H1 (cell line): Measurements from ENCODE around the gene MUC4. TPM values are rescaled to one million over a fixed set of nuclear protein-coding genes. Genes with fewer than 3 reads are reported as not detected.

Experiments used
- CTBP2 ChIP-seq: IDR thresholded peaks from 2 replicates; pipeline ENCODE4 v1.7.0; 2011; ENCODE audit warnings: borderline replicate concordance, mild to moderate bottlenecking, moderate library complexity, mixed read lengths, low read length; ENCODE audit not compliant: insufficient read depth, insufficient read length
- GABPA ChIP-seq: IDR thresholded peaks from 2 replicates; pipeline ENCODE4 v1.6.1; 2011; ENCODE audit warnings: mild to moderate bottlenecking, low read length, moderate library complexity, borderline replicate concordance; ENCODE audit not compliant: insufficient read depth
- GTF2F1 ChIP-seq: IDR thresholded peaks from 2 replicates; pipeline ENCODE4 v1.6.1; 2012; ENCODE audit warnings: low read depth, low read length, improper control_type of control experiment, borderline replicate concordance
- HDAC2 ChIP-seq, 2 experiments: fragments of 300-600 bp in 1 of 2; sonication (generic) in 1 of 2; IDR thresholded peaks; 2 replicates each; pipeline ENCODE4 v1.6.1; 2011 to 2012; ENCODE audit warnings: low read depth in 2 of 2, low read length in 2 of 2, mild to moderate bottlenecking in 2 of 2, moderate library complexity in 2 of 2, borderline replicate concordance in 1 of 2, inconsistent platforms in 1 of 2
- JUND ChIP-seq: IDR thresholded peaks from 2 replicates; pipeline ENCODE4 v1.6.1; 2011; ENCODE audit warnings: mild to moderate bottlenecking, improper control_type of control experiment, low read length
- KDM4A ChIP-seq: IDR thresholded peaks from one replicate; pipeline ENCODE4 v1.7.1; 2012; ENCODE audit warnings: low read depth, mild to moderate bottlenecking, moderate library complexity, low read length, inconsistent platforms; ENCODE audit not compliant: severe bottlenecking
- NANOG ChIP-seq: IDR thresholded peaks from 2 replicates; pipeline ENCODE4 v1.6.1; 2011; ENCODE audit warnings: low read length, low read depth, mild to moderate bottlenecking, inconsistent platforms; ENCODE audit not compliant: insufficient read depth, poor library complexity, severe bottlenecking
- polyA plus RNA-seq, 7 experiments: library from polyadenylated mRNA; depleted of rRNA in 3 of 7; stranded (reverse) in 5 of 7; unstranded in 2 of 7; fragments of >200 nt in 5 of 7; fragments of 200-250 nt in 2 of 7; gene quantifications; 1 replicate in 5 of 7; 2 replicates in 1 of 7; 4 replicates in 1 of 7; pipeline versions ENCODE4 v1.2.1 to v1.2.3, GENCODE V29; 2011 to 2013; ENCODE audit warnings: missing spikeins in 2 of 7, mixed read lengths in 2 of 7
- total RNA-seq: library from RNA; stranded (reverse); fragmentation: NEBNext Ultra II Directional; extraction: Animal tissue kit (Norgen Biotek cat#: 25700); gene quantifications from 2 replicates; pipeline ENCODE4 v1.2.1, GENCODE V29; 2021
- TF ChIP-seq, protein P1 (sequence below): fragments of 300-600 bp; sonication (generic); IDR thresholded peaks from 2 replicates; pipeline ENCODE4 v1.7.1; 2012; ENCODE audit warnings: low read length, moderate library complexity, mild to moderate bottlenecking, inconsistent platforms; ENCODE audit not compliant: insufficient replicate concordance

MUC4 gene
- total and polyA plus RNA-seq, 2 of the 8 experiments (the other 6 are each of a cell fraction or from before 2014, with no cell fraction given): 0.89 to 2.0 TPM

DNA sequence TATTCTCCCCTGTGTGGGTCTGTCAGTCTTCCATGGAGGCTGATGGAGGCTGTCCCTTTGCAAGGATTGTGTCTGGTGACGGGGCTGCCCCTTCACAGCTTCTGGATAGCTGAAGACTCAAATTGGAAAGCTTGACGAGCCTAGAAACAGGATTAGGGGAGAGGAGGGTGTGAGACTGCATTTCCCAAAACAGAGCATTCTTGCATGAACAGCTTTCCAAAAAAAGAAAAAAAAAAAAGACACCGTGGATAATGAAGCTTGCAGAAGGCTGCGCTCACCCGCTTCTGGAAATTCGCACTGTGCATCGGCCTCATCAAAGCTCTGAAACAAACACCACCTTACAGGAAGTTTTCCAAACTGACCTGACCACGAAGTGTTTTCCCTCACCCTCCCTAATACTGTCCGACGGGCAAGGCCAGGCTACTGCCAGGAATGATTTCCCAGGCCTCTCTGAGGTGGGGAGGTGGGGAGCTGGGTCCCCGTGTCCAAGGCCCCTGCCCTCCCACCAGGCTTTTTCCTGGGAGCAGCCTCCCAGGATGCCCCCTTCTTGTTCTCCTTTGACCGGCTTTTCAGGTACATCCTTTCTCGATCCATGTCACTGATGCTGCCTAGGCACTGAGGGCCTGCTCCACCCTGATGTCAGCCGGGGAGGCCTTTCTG is 24.9 kb upstream of the MUC4 start (continued):
- TF ChIP-seq, protein P1, sequence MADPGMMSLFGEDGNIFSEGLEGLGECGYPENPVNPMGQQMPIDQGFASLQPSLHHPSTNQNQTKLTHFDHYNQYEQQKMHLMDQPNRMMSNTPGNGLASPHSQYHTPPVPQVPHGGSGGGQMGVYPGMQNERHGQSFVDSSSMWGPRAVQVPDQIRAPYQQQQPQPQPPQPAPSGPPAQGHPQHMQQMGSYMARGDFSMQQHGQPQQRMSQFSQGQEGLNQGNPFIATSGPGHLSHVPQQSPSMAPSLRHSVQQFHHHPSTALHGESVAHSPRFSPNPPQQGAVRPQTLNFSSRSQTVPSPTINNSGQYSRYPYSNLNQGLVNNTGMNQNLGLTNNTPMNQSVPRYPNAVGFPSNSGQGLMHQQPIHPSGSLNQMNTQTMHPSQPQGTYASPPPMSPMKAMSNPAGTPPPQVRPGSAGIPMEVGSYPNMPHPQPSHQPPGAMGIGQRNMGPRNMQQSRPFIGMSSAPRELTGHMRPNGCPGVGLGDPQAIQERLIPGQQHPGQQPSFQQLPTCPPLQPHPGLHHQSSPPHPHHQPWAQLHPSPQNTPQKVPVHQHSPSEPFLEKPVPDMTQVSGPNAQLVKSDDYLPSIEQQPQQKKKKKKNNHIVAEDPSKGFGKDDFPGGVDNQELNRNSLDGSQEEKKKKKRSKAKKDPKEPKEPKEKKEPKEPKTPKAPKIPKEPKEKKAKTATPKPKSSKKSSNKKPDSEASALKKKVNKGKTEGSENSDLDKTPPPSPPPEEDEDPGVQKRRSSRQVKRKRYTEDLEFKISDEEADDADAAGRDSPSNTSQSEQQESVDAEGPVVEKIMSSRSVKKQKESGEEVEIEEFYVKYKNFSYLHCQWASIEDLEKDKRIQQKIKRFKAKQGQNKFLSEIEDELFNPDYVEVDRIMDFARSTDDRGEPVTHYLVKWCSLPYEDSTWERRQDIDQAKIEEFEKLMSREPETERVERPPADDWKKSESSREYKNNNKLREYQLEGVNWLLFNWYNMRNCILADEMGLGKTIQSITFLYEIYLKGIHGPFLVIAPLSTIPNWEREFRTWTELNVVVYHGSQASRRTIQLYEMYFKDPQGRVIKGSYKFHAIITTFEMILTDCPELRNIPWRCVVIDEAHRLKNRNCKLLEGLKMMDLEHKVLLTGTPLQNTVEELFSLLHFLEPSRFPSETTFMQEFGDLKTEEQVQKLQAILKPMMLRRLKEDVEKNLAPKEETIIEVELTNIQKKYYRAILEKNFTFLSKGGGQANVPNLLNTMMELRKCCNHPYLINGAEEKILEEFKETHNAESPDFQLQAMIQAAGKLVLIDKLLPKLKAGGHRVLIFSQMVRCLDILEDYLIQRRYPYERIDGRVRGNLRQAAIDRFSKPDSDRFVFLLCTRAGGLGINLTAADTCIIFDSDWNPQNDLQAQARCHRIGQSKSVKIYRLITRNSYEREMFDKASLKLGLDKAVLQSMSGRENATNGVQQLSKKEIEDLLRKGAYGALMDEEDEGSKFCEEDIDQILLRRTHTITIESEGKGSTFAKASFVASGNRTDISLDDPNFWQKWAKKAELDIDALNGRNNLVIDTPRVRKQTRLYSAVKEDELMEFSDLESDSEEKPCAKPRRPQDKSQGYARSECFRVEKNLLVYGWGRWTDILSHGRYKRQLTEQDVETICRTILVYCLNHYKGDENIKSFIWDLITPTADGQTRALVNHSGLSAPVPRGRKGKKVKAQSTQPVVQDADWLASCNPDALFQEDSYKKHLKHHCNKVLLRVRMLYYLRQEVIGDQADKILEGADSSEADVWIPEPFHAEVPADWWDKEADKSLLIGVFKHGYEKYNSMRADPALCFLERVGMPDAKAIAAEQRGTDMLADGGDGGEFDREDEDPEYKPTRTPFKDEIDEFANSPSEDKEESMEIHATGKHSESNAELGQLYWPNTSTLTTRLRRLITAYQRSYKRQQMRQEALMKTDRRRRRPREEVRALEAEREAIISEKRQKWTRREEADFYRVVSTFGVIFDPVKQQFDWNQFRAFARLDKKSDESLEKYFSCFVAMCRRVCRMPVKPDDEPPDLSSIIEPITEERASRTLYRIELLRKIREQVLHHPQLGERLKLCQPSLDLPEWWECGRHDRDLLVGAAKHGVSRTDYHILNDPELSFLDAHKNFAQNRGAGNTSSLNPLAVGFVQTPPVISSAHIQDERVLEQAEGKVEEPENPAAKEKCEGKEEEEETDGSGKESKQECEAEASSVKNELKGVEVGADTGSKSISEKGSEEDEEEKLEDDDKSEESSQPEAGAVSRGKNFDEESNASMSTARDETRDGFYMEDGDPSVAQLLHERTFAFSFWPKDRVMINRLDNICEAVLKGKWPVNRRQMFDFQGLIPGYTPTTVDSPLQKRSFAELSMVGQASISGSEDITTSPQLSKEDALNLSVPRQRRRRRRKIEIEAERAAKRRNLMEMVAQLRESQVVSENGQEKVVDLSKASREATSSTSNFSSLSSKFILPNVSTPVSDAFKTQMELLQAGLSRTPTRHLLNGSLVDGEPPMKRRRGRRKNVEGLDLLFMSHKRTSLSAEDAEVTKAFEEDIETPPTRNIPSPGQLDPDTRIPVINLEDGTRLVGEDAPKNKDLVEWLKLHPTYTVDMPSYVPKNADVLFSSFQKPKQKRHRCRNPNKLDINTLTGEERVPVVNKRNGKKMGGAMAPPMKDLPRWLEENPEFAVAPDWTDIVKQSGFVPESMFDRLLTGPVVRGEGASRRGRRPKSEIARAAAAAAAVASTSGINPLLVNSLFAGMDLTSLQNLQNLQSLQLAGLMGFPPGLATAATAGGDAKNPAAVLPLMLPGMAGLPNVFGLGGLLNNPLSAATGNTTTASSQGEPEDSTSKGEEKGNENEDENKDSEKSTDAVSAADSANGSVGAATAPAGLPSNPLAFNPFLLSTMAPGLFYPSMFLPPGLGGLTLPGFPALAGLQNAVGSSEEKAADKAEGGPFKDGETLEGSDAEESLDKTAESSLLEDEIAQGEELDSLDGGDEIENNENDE: no peak
- TF ChIP-seq KDM4A (no peak), NANOG (no peak), HDAC2 (IDR thresholded peaks at IDR 0.05; ENCODE audit: borderline replicate concordance in 1 of 2, low read depth in 2 of 2, low read length in 2 of 2) (no peak), GABPA (no peak), GTF2F1 (no peak), JUND (no peak), CTBP2 (no peak)
